GM19372 (cell line): ENCODE data around the gene FAM184A.
"Not testable (repeated sequence)": the region's sequence is repeated elsewhere in the genome, so short reads cannot be mapped to it uniquely, and the experiment has no call there.

Experiments used
- ATAC-seq: cut with Tn5 transposase; IDR thresholded peaks from one replicate; pipeline ENCODE4 v1.9.1; 2021; ENCODE audit warnings: mild to moderate bottlenecking, low read depth, moderate library complexity; ENCODE audit not compliant: unreplicated experiment

FAM184A gene

GRCh38 chr6:119097815-119098361 is 19.4 kb upstream of the FAM184A start:
- not testable (repeated sequence) for ATAC-seq

GRCh38 chr6:119096721-119097565 is 18.5 kb upstream of the FAM184A start:
- no peak for ATAC-seq

- ATAC-seq = no peak
Observed at GRCh38 chr6:119090256-119090655, 11.8 kb upstream of the FAM184A start.

- ATAC-seq = no peak
Observed at GRCh38 chr6:119084784-119085183, 6.3 kb upstream of the FAM184A start.

- ATAC-seq = no peak
Observed at GRCh38 chr6:119083007-119083406, 4.5 kb upstream of the FAM184A start.

GRCh38 chr6:119079283-119079809 is 882 bp upstream of the FAM184A start:
- ATAC-seq = no peak

GRCh38 chr6:119077643-119078375 is 655 bp downstream of the FAM184A start:
- peak; percentile 16 for ATAC-seq

- ATAC-seq = no peak
Observed at GRCh38 chr6:119077391-119077642, 1.1 kb downstream of the FAM184A start.

- ATAC-seq = no peak
Observed at GRCh38 chr6:119076576-119077390, 1.7 kb downstream of the FAM184A start.

GRCh38 chr6:119076173-119076572 is 2.3 kb downstream of the FAM184A start:
- ATAC-seq = no peak

GRCh38 chr6:119075200-119075981 is 3.1 kb downstream of the FAM184A start:
- ATAC-seq = no peak

- ATAC-seq = no peak
Observed at GRCh38 chr6:119073307-119074051, 5.0 kb downstream of the FAM184A start.

- no peak for ATAC-seq
Observed at GRCh38 chr6:119071576-119071975, 6.9 kb downstream of the FAM184A start.

- no peak for ATAC-seq
Observed at GRCh38 chr6:119067091-119067490, 11.4 kb downstream of the FAM184A start.

- no peak for ATAC-seq
Observed at GRCh38 chr6:119066517-119066916, 11.9 kb downstream of the FAM184A start.

GRCh38 chr6:119065955-119066354 is 12.5 kb downstream of the FAM184A start:
- no peak for ATAC-seq

- no peak for ATAC-seq
Observed at GRCh38 chr6:119065382-119065781, 13.1 kb downstream of the FAM184A start.

GRCh38 chr6:119063491-119063890 is 15.0 kb downstream of the FAM184A start:
- no peak for ATAC-seq

GRCh38 chr6:119061215-119061614 is 17.2 kb downstream of the FAM184A start:
- ATAC-seq = no peak
